ENCODE measurements around the gene C17orf58. TPM values are rescaled to one million over a fixed set of nuclear protein-coding genes. Genes with fewer than 3 reads are reported as not detected.

The C17orf58 gene
- total and polyA plus RNA-seq, 9 of the 15 experiments (the other 6 are each of a cell fraction or from before 2014, with no cell fraction given): 8.6 to 37.4 (median 27.6) TPM

DNA sequence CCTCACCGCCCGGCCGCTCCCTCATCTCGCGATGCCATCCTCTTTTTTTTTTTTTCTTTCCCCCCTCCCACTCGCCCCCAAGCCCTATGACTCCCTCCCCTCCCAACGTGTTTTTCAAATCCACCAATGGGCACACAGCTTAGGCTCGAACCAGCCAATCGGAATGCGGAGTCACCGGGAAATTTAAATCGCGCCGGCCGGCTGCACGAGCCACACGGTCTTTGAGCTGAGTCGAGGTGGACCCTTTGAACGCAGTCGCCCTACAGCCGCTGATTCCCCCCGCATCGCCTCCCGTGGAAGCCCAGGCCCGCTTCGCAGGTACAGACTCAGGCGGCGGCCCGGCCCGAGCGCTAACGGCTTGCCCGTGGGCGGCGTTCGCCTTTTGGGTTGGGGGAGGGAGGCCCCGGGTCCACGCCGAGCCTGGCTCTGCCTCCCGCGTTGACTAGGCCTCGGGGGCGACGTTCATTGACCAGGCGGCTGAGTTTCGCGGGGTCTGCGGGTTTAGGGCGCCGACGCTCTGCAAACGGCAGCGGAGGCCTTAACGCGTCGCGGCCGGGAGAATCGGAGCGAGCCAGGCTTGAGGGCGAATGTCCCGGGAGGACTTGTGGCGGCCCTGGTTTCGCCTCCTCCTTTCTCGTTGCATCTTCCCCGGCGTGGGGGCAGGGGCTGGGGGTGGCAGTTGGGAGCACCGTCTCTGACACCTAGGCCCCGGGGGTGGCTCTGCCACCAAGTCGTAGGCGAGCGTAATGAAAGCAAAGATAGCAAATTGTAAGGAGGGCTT is 39.4 kb upstream of the C17orf58 start, which contains the start of gene KPNA2 (continued):
- peak; percentile 15 for TF ChIP-seq CCNT2 (IDR thresholded peaks at IDR 0.05; ENCODE audit: borderline replicate concordance, extremely low read depth, insufficient read length, low read depth, low read length)
- TF ChIP-seq NFATC3 (IDR thresholded peaks at IDR 0.05): no peak
- TF ChIP-seq TAF9B (IDR thresholded peaks at IDR 0.05; ENCODE audit: partially characterized antibody): peak; percentile 76
- TF ChIP-seq, protein P1, sequence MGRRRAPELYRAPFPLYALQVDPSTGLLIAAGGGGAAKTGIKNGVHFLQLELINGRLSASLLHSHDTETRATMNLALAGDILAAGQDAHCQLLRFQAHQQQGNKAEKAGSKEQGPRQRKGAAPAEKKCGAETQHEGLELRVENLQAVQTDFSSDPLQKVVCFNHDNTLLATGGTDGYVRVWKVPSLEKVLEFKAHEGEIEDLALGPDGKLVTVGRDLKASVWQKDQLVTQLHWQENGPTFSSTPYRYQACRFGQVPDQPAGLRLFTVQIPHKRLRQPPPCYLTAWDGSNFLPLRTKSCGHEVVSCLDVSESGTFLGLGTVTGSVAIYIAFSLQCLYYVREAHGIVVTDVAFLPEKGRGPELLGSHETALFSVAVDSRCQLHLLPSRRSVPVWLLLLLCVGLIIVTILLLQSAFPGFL (CRISPR knock-in tag; IDR thresholded peaks at IDR 0.05): peak; percentile 35; the same call in 1 of the 2 replicates
- TF ChIP-seq KLF13 (tag; IDR thresholded peaks at IDR 0.05; ENCODE audit: borderline replicate concordance, low read depth): no peak
- TF ChIP-seq U2AF2 (optimal IDR thresholded peaks at IDR 0.05; ENCODE audit: low read depth, low read length): no peak
- TF ChIP-seq, protein P2, sequence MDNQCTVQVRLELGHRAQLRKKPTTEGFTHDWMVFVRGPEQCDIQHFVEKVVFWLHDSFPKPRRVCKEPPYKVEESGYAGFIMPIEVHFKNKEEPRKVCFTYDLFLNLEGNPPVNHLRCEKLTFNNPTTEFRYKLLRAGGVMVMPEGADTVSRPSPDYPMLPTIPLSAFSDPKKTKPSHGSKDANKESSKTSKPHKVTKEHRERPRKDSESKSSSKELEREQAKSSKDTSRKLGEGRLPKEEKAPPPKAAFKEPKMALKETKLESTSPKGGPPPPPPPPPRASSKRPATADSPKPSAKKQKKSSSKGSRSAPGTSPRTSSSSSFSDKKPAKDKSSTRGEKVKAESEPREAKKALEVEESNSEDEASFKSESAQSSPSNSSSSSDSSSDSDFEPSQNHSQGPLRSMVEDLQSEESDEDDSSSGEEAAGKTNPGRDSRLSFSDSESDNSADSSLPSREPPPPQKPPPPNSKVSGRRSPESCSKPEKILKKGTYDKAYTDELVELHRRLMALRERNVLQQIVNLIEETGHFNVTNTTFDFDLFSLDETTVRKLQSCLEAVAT (IDR thresholded peaks at IDR 0.05): peak in 1 of 2 experiments; percentile 15; a peak in 2 of 4 replicates
- TF ChIP-seq CXXC5 (CRISPR knock-in tag; IDR thresholded peaks at IDR 0.05): peak; percentile 82
- TF ChIP-seq RB1 (IDR thresholded peaks at IDR 0.05; ENCODE audit: low read depth): peak; percentile 61
- TF ChIP-seq EP300 (IDR thresholded peaks at IDR 0.05; ENCODE audit: low read length): no peak
- TF ChIP-seq CEBPG (CRISPR knock-in tag; IDR thresholded peaks at IDR 0.05): peak; percentile 27; the same call in 1 of the 2 replicates
- TF ChIP-seq CEBPG (tag; conservative IDR thresholded peaks at IDR 0.05 in 1 of 2, IDR thresholded peaks at IDR 0.05 in 1 of 2): no peak
- TF ChIP-seq ATF1 (CRISPR knock-in tag; IDR thresholded peaks at IDR 0.05): 0 out of 2 replicates have a peak, but pooled peaks have one; percentile 15
- 0 out of 2 replicates have a peak, but pooled peaks have one; percentile 94 for TF ChIP-seq ATF1 (tag; IDR thresholded peaks at IDR 0.05)
- no peak for TF ChIP-seq SLC30A9 (CRISPR knock-in tag; IDR thresholded peaks at IDR 0.05)
- no peak for TF ChIP-seq SOX6 (IDR thresholded peaks at IDR 0.05)
- TF ChIP-seq SMC3 (conservative IDR thresholded peaks at IDR 0.05; ENCODE audit: insufficient read depth, low read depth, low read length): no peak
- TF ChIP-seq, protein P3, sequence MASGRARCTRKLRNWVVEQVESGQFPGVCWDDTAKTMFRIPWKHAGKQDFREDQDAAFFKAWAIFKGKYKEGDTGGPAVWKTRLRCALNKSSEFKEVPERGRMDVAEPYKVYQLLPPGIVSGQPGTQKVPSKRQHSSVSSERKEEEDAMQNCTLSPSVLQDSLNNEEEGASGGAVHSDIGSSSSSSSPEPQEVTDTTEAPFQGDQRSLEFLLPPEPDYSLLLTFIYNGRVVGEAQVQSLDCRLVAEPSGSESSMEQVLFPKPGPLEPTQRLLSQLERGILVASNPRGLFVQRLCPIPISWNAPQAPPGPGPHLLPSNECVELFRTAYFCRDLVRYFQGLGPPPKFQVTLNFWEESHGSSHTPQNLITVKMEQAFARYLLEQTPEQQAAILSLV (tag; IDR thresholded peaks at IDR 0.05): no peak
- TF ChIP-seq SIN3A (IDR thresholded peaks at IDR 0.05; ENCODE audit: borderline replicate concordance in 2 of 2, control insufficient read depth in 1 of 2, low read depth in 2 of 2, low read length in 2 of 2): peak; percentile 90 to 92
- peak in 1 of 3 experiments; percentile 26 for TF ChIP-seq YY1 (IDR thresholded peaks at IDR 0.05; ENCODE audit: borderline replicate concordance in 1 of 3, control insufficient read depth in 1 of 3, extremely low read depth in 1 of 3, insufficient read depth in 3 of 3, insufficient read length in 1 of 3, insufficient replicate concordance in 2 of 3, low read depth in 1 of 3, low read length in 2 of 3)
- TF ChIP-seq, protein P4, sequence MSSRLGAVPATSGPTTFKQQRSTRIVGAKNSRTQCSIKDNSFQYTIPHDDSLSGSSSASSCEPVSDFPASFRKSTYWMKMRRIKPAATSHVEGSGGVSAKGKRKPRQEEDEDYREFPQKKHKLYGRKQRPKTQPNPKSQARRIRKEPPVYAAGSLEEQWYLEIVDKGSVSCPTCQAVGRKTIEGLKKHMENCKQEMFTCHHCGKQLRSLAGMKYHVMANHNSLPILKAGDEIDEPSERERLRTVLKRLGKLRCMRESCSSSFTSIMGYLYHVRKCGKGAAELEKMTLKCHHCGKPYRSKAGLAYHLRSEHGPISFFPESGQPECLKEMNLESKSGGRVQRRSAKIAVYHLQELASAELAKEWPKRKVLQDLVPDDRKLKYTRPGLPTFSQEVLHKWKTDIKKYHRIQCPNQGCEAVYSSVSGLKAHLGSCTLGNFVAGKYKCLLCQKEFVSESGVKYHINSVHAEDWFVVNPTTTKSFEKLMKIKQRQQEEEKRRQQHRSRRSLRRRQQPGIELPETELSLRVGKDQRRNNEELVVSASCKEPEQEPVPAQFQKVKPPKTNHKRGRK (tag; IDR thresholded peaks at IDR 0.05): no peak
- no peak for TF ChIP-seq ZNF764 (CRISPR knock-in tag; IDR thresholded peaks at IDR 0.05; ENCODE audit: low read depth)
